Upper lobe of left lung (tissue), 4 donors: ENCODE data around the gene FXYD5.

Source experiments
- EP300 ChIP-seq, 4 donors: sonication (generic); formaldehyde crosslinking; IDR thresholded peaks; one replicate each; pipeline ENCODE4 v1.5.1; 2017; ENCODE audit warnings: antibody characterized with exemption in 4 of 4, control low read depth in 2 of 4
- POLR2A ChIP-seq, 4 donors: fragments of 450-650 bp; IDR thresholded peaks; one replicate each; pipeline ENCODE4 v1.5.1; 2016 to 2017; ENCODE audit warnings: antibody characterized with exemption in 4 of 4, mild to moderate bottlenecking in 2 of 4
- TF ChIP-seq, protein P1 (sequence below), 6 experiments: fragments of 450-650 bp in 4 of 6; fragments of 200-600 bp in 2 of 6; sonication (generic) in 2 of 6; IDR thresholded peaks; one replicate each; pipeline ENCODE4 v1.5.1; 2016 to 2019; ENCODE audit warnings: antibody characterized with exemption in 6 of 6

GRCh38 chr19:35161434-35161743, 6.9 kb downstream of the FXYD5 start:
- TF ChIP-seq, protein P1, sequence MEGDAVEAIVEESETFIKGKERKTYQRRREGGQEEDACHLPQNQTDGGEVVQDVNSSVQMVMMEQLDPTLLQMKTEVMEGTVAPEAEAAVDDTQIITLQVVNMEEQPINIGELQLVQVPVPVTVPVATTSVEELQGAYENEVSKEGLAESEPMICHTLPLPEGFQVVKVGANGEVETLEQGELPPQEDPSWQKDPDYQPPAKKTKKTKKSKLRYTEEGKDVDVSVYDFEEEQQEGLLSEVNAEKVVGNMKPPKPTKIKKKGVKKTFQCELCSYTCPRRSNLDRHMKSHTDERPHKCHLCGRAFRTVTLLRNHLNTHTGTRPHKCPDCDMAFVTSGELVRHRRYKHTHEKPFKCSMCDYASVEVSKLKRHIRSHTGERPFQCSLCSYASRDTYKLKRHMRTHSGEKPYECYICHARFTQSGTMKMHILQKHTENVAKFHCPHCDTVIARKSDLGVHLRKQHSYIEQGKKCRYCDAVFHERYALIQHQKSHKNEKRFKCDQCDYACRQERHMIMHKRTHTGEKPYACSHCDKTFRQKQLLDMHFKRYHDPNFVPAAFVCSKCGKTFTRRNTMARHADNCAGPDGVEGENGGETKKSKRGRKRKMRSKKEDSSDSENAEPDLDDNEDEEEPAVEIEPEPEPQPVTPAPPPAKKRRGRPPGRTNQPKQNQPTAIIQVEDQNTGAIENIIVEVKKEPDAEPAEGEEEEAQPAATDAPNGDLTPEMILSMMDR (IDR thresholded peaks at IDR 0.05) = no peak
- no peak for TF ChIP-seq EP300 (IDR thresholded peaks at IDR 0.05)
- TF ChIP-seq POLR2A (IDR thresholded peaks at IDR 0.05) = no peak
